EH (cell line): ENCODE measurements around the gene KRTAP5-11.
"Not testable (repeated sequence)": the region's sequence is repeated elsewhere in the genome, so short reads cannot be mapped to it uniquely, and the experiment has no call there.

ENCODE experiments used
- DNase-seq: peaks from one replicate; pipeline ENCODE4 v3.0.0-alpha.2; 2015; ENCODE audit warnings: low read depth

The KRTAP5-11 gene

GRCh38 chr11:71555508-71555907 is 27.2 kb downstream of the KRTAP5-11 start:
- no peak for DNase-seq

- no peak for DNase-seq
These were observed 27.7 kb downstream of the KRTAP5-11 start for GRCh38 chr11:71554996-71555395.

- DNase-seq: no peak
These were observed 31.0 kb downstream of the KRTAP5-11 start for GRCh38 chr11:71551711-71552110.

- DNase-seq: no peak
These were observed 33.9 kb downstream of the KRTAP5-11 start for GRCh38 chr11:71548716-71549151.

- no peak for DNase-seq
These were observed 34.6 kb downstream of the KRTAP5-11 start, which contains the start of gene KRTAP5-9 for GRCh38 chr11:71548120-71548519. Gene KRTAP5-9 (plus strand): TSS chr11:71548420. CDS start chr11:71548658, 238 bp downstream.

- DNase-seq: no peak
These were observed 37.2 kb downstream of the KRTAP5-11 start for GRCh38 chr11:71545405-71545966.

- DNase-seq: no peak
These were observed 38.0 kb downstream of the KRTAP5-11 start for GRCh38 chr11:71544525-71545214.

- no peak for DNase-seq
These were observed 38.8 kb downstream of the KRTAP5-11 start for GRCh38 chr11:71543866-71544265.

GRCh38 chr11:71542879-71543777 is 39.5 kb downstream of the KRTAP5-11 start:
- no peak for DNase-seq

GRCh38 chr11:71542382-71542781 is 40.3 kb downstream of the KRTAP5-11 start:
- DNase-seq: no peak

GRCh38 chr11:71540521-71541304 is 42.0 kb downstream of the KRTAP5-11 start:
- not testable (repeated sequence) for DNase-seq

- not testable (repeated sequence) for DNase-seq
These were observed 42.7 kb downstream of the KRTAP5-11 start for GRCh38 chr11:71539971-71540370.

GRCh38 chr11:71539017-71539416 is 43.7 kb downstream of the KRTAP5-11 start:
- no peak for DNase-seq

- DNase-seq: no peak
These were observed 44.0 kb downstream of the KRTAP5-11 start for GRCh38 chr11:71538666-71538990.

- not testable (repeated sequence) for DNase-seq
These were observed 44.6 kb downstream of the KRTAP5-11 start, which contains the start of gene KRTAP5-8 for GRCh38 chr11:71537977-71538665. Gene KRTAP5-8 (plus strand): TSS chr11:71538025. CDS start chr11:71538056, 31 bp downstream.

- DNase-seq: no peak
These were observed 45.1 kb downstream of the KRTAP5-11 start for GRCh38 chr11:71537537-71537936.

- no peak for DNase-seq
These were observed 46.9 kb downstream of the KRTAP5-11 start for GRCh38 chr11:71535825-71536224.

GRCh38 chr11:71534711-71535608 is 47.7 kb downstream of the KRTAP5-11 start:
- DNase-seq: not testable (repeated sequence)

- no peak for DNase-seq
These were observed 50.6 kb downstream of the KRTAP5-11 start for GRCh38 chr11:71532036-71532610.
